Neuronal stem cell (in vitro differentiated cells): ENCODE data around the gene FHIT.

Source experiments
- DNase-seq: peaks from one replicate; pipeline ENCODE4 v3.0.0-alpha.2; 2013; ENCODE audit warnings: low spot score
- H2AFZ ChIP-seq: one replicate; pipeline ENCODE4 v1.6.1; 2013; ENCODE audit warnings: mild to moderate bottlenecking, low read length, inconsistent platforms
- H2AK5ac ChIP-seq: 2 replicates; pipeline ENCODE4 v1.6.1; 2013; ENCODE audit warnings: low read depth, mild to moderate bottlenecking, inconsistent platforms, low read length, moderate library complexity, mixed read lengths
- H2BK120ac ChIP-seq: 2 replicates; pipeline ENCODE4 v1.6.1; 2013; ENCODE audit warnings: low read depth, mild to moderate bottlenecking, inconsistent platforms, low read length, moderate library complexity, mixed read lengths
- H2BK12ac ChIP-seq: one replicate; pipeline ENCODE4 v1.6.1; 2013; ENCODE audit warnings: low read length, inconsistent platforms
- H2BK15ac ChIP-seq: 2 replicates; pipeline ENCODE4 v1.6.1; 2013; ENCODE audit warnings: mild to moderate bottlenecking, low read length, inconsistent platforms, mixed read lengths
- H2BK5ac ChIP-seq: one replicate; pipeline ENCODE4 v1.6.1; 2013; ENCODE audit warnings: inconsistent platforms, mild to moderate bottlenecking, low read length, moderate library complexity
- H3K14ac ChIP-seq: one replicate; pipeline ENCODE4 v1.6.1; 2013; ENCODE audit warnings: low read length, inconsistent platforms
- H3K18ac ChIP-seq: 2 replicates; pipeline ENCODE4 v1.6.1; 2013; ENCODE audit warnings: low read length, inconsistent platforms
- H3K23ac ChIP-seq: 2 replicates; pipeline ENCODE4 v1.6.1; 2013; ENCODE audit warnings: low read depth, mild to moderate bottlenecking, mixed read lengths, low read length, inconsistent platforms; ENCODE audit not compliant: poor library complexity
- H3K27ac ChIP-seq: replicated peaks from 3 replicates; pipeline ENCODE4 v1.5.1; 2013; ENCODE audit warnings: low read length, inconsistent platforms
- H3K27me3 ChIP-seq, 3 experiments: 2 replicates each; pipeline ENCODE4 v1.6.1; 2013; ENCODE audit warnings: low read length in 3 of 3, mild to moderate bottlenecking in 2 of 3, inconsistent platforms in 1 of 3, low read depth in 1 of 3, mixed read lengths in 1 of 3, moderate library complexity in 1 of 3; ENCODE audit not compliant: control insufficient read depth in 3 of 3, insufficient read depth in 3 of 3
- H3K36me3 ChIP-seq, 2 donors: replicated peaks in 1 of 2; 2 replicates each; pipeline ENCODE4 v1.6.1; 2013; ENCODE audit warnings: low read length in 2 of 2; ENCODE audit not compliant: control insufficient read depth in 2 of 2, insufficient read depth in 2 of 2
- H3K4ac ChIP-seq: 2 replicates; pipeline ENCODE4 v1.6.1; 2013; ENCODE audit warnings: inconsistent platforms, mild to moderate bottlenecking, low read length, moderate library complexity
- H3K4me1 ChIP-seq, 2 donors: 1 replicate in 1 of 2; 2 replicates in 1 of 2; pipeline ENCODE4 v1.6.1; 2013; ENCODE audit warnings: low read length in 2 of 2, low read depth in 1 of 2; ENCODE audit not compliant: control insufficient read depth in 2 of 2, insufficient read depth in 1 of 2
- H3K4me2 ChIP-seq: one replicate; pipeline ENCODE4 v1.6.1; 2013; ENCODE audit warnings: mild to moderate bottlenecking, low read length, inconsistent platforms; ENCODE audit not compliant: insufficient read depth, poor library complexity, severe bottlenecking
- H3K4me3 ChIP-seq, 2 donors: 2 replicates each; pipeline ENCODE4 v1.5.1; 2013; ENCODE audit warnings: low read length in 2 of 2, mild to moderate bottlenecking in 2 of 2, inconsistent platforms in 1 of 2, moderate library complexity in 1 of 2
- H3K79me1 ChIP-seq: one replicate; pipeline ENCODE4 v1.6.1; 2013; ENCODE audit warnings: low read depth, mild to moderate bottlenecking, inconsistent platforms, low read length, moderate library complexity
- H3K9ac ChIP-seq: one replicate; pipeline ENCODE4 v1.6.1; 2013; ENCODE audit warnings: mild to moderate bottlenecking, low read depth, low read length, inconsistent platforms; ENCODE audit not compliant: poor library complexity
- H3K9me3 ChIP-seq, 2 donors: replicated peaks in 1 of 2; 2 replicates each; pipeline versions ENCODE3 to v1.6.1; 2013; ENCODE audit warnings: low read length in 2 of 2, mild to moderate bottlenecking in 2 of 2, inconsistent platforms in 1 of 2, low read depth in 1 of 2, mixed read lengths in 1 of 2, moderate library complexity in 1 of 2; ENCODE audit not compliant: control insufficient read depth in 2 of 2, insufficient read depth in 1 of 2
- H4K8ac ChIP-seq: one replicate; pipeline ENCODE4 v1.6.1; 2013; ENCODE audit warnings: low read depth, mild to moderate bottlenecking, inconsistent platforms, low read length, moderate library complexity
- H4K91ac ChIP-seq: one replicate; pipeline ENCODE4 v1.6.1; 2013; ENCODE audit warnings: low read length, low read depth, mild to moderate bottlenecking, inconsistent platforms; ENCODE audit not compliant: poor library complexity
- WGBS, 2 donors: extraction: QIAGEN DNeasy Blood & Tissue Kit; methylation state at CpG; one replicate each; pipeline ENCODE4 v1.1.7; 2013; ENCODE audit warnings: missing lambda C conversion rate in 2 of 2, mixed read lengths in 1 of 2; ENCODE audit not compliant: insufficient read length in 2 of 2, insufficient replicate concordance in 1 of 2; ENCODE audit errors: extremely low coverage in 2 of 2; 5-methylcytosine and 5-hydroxymethylcytosine counted together

FHIT gene

GRCh38 chr3:61297821-61298220 is 46.6 kb upstream of the FHIT start:
- H3K27me3 ChIP-seq, result peaks cover 0 to 6% (median 0%) of the 10 kb centered on the region in 3 experiments
- no CpG with 5 or more reads among the region's 1 CpG for WGBS, 2 donors
- no peak overlapping the region for H3K27ac ChIP-seq
- no peaks in the 10 kb centered on the region for H3K79me1 ChIP-seq
- no peak overlapping the region for H2BK120ac ChIP-seq
- H3K14ac ChIP-seq, result no peak overlapping the region
- no peak overlapping the region for H3K4ac ChIP-seq
- no peak for DNase-seq
- H3K4me1 ChIP-seq, result no peaks in the 10 kb centered on the region
- no peak overlapping the region for H2BK5ac ChIP-seq
- H2AFZ ChIP-seq, result no peak overlapping the region
- H4K91ac ChIP-seq, result no peak overlapping the region
- no peak overlapping the region for H4K8ac ChIP-seq
- H3K23ac ChIP-seq, result no peak overlapping the region
- no peak overlapping the region for H3K4me3 ChIP-seq
- no peaks in the 10 kb centered on the region for H3K9me3 ChIP-seq
- no peak overlapping the region for H3K4me2 ChIP-seq
- H2BK15ac ChIP-seq, result no peak overlapping the region
- no peak overlapping the region for H3K18ac ChIP-seq
- no peak overlapping the region for H2BK12ac ChIP-seq
- H3K9ac ChIP-seq, result no peak overlapping the region
- no peaks in the 10 kb centered on the region for H3K36me3 ChIP-seq
- H2AK5ac ChIP-seq, result no peak overlapping the region

- H3K23ac ChIP-seq, result no peak overlapping the region
- no peak overlapping the region for H3K9ac ChIP-seq
- H3K4me1 ChIP-seq, result no peaks in the 10 kb centered on the region
- H2BK12ac ChIP-seq, result no peak overlapping the region
- H2AK5ac ChIP-seq, result no peak overlapping the region
- no peak overlapping the region for H2AFZ ChIP-seq
- no CpG with 5 or more reads among the region's 5 CpGs for WGBS, 2 donors
- H3K4ac ChIP-seq, result no peak overlapping the region
- no peak for DNase-seq
- H2BK5ac ChIP-seq, result no peak overlapping the region
- H3K14ac ChIP-seq, result no peak overlapping the region
- no peak overlapping the region for H3K18ac ChIP-seq
- H3K36me3 ChIP-seq, result no peaks in the 10 kb centered on the region
- no peak overlapping the region for H3K27ac ChIP-seq
- H3K9me3 ChIP-seq, result no peaks in the 10 kb centered on the region
- H4K8ac ChIP-seq, result no peak overlapping the region
- H3K79me1 ChIP-seq, result no peaks in the 10 kb centered on the region
- no peak overlapping the region for H2BK15ac ChIP-seq
- no peak overlapping the region for H4K91ac ChIP-seq
- no peak overlapping the region for H3K4me3 ChIP-seq
- H3K27me3 ChIP-seq, result no peaks in the 10 kb centered on the region
- H3K4me2 ChIP-seq, result no peak overlapping the region
- H2BK120ac ChIP-seq, result no peak overlapping the region
These were observed 37.2 kb upstream of the FHIT start for GRCh38 chr3:61288446-61288845.

- H2BK12ac ChIP-seq, result no peak overlapping the region
- H3K4me1 ChIP-seq, result no peaks in the 10 kb centered on the region
These were observed 32.6 kb upstream of the FHIT start for GRCh38 chr3:61283876-61284275.

GRCh38 chr3:61278713-61279112 is 27.5 kb upstream of the FHIT start:
- WGBS, 2 donors, result no CpG with 5 or more reads among the region's 2 CpGs
- H3K14ac ChIP-seq, result no peak overlapping the region

More at GRCh38 chr3:61283876-61284275, 32.6 kb upstream of the FHIT start:
- Histone ChIP-seq H3K4ac (no peak overlapping the region), H3K4me2 (no peak overlapping the region), H3K79me1 (no peaks in the 10 kb centered on the region), H2BK120ac (no peak overlapping the region), H4K8ac (no peak overlapping the region), H3K23ac (no peak overlapping the region), H3K27me3 (no peaks in the 10 kb centered on the region), H3K9me3 (no peaks in the 10 kb centered on the region), H3K18ac (no peak overlapping the region), H3K9ac (no peak overlapping the region), H3K14ac (no peak overlapping the region), H3K4me3 (no peak overlapping the region), H2AFZ (no peak overlapping the region), H3K36me3 (no peaks in the 10 kb centered on the region), H2BK5ac (no peak overlapping the region), H2BK15ac (no peak overlapping the region), H4K91ac (no peak overlapping the region), H3K27ac (no peak overlapping the region), H2AK5ac (no peak overlapping the region)
- DNase-seq, result no peak

More at GRCh38 chr3:61278713-61279112, 27.5 kb upstream of the FHIT start:
- no peak overlapping the region for H2BK120ac ChIP-seq
- no peak overlapping the region for H2AK5ac ChIP-seq
- no peak overlapping the region for H4K91ac ChIP-seq
- no peak overlapping the region for H3K27ac ChIP-seq
- no peak overlapping the region for H3K4ac ChIP-seq
- H3K36me3 ChIP-seq, result no peaks in the 10 kb centered on the region
- H3K23ac ChIP-seq, result no peak overlapping the region
- no peak overlapping the region for H2BK15ac ChIP-seq
- no peaks in the 10 kb centered on the region for H3K27me3 ChIP-seq
- H3K9me3 ChIP-seq, result no peaks in the 10 kb centered on the region
- H3K9ac ChIP-seq, result no peak overlapping the region
- no peak overlapping the region for H3K4me2 ChIP-seq
- no peak overlapping the region for H3K18ac ChIP-seq
- H3K79me1 ChIP-seq, result no peaks in the 10 kb centered on the region
- DNase-seq, result no peak
- H3K4me1 ChIP-seq, result no peaks in the 10 kb centered on the region
- no peak overlapping the region for H3K4me3 ChIP-seq
- H2BK12ac ChIP-seq, result no peak overlapping the region
- no peak overlapping the region for H2AFZ ChIP-seq
- no peak overlapping the region for H4K8ac ChIP-seq
- H2BK5ac ChIP-seq, result no peak overlapping the region
